ENCODE measurements around the gene RSPO3. TPM values are rescaled to one million over a fixed set of nuclear protein-coding genes. Genes with fewer than 3 reads are reported as not detected.

The RSPO3 gene
- polyA plus RNA-seq, 1 of the 3 experiments (the other 2 are of a cell fraction): not detected

- Histone ChIP-seq H3K9me3 (no peaks in the 10 kb centered on the region), H3K36me3 (replicated peaks in 1 of 2; ENCODE audit: control insufficient read depth in 1 of 2, insufficient read depth in 2 of 2, low read length in 1 of 2) (no peaks in the 10 kb centered on the region), H3F3A (replicated peaks; ENCODE audit: insufficient read depth) (no peaks in the 10 kb centered on the region), H3K4me1 (ENCODE audit: control insufficient read depth in 1 of 2, insufficient read depth in 2 of 2, low read depth in 1 of 2, low read length in 1 of 2) (no peaks in the 10 kb centered on the region; a peak in 1 of 4 replicates), H3K9me2 (no peaks in the 10 kb centered on the region), H3K4me2 (no peak overlapping the region), H3K27ac (ENCODE audit: low read depth in 2 of 2, low read length in 1 of 2) (no peak overlapping the region), H4K20me1 (ENCODE audit: insufficient read depth) (no peaks in the 10 kb centered on the region), H3K27me3 (ENCODE audit: insufficient read depth) (no peaks in the 10 kb centered on the region; the same call in 1 of the 2 replicates), H3K9ac (no peak overlapping the region), H3K79me2 (ENCODE audit: insufficient read depth) (no peaks in the 10 kb centered on the region), H2AFZ (ENCODE audit: low read depth) (no peak overlapping the region), H3K4me3 (ENCODE audit: low read depth in 2 of 2, low read length in 1 of 2) (no peak overlapping the region)
- DNase-seq: no peak
- WGBS (ENCODE audit: low lambda C conversion rate): 9% methylated on average over 1 of the region's 1 CpG
- TF ChIP-seq FOXM1 (IDR thresholded peaks at IDR 0.05; ENCODE audit: low read depth): no peak
- no peak for TF ChIP-seq MEF2A (IDR thresholded peaks at IDR 0.05; ENCODE audit: borderline replicate concordance, low read depth)
- no peak for TF ChIP-seq SMC3 (IDR thresholded peaks at IDR 0.05; ENCODE audit: low read depth, low read length)
- TF ChIP-seq POLR2AphosphoS5 (IDR thresholded peaks at IDR 0.05; ENCODE audit: low read depth, low read length): no peak
- TF ChIP-seq FOXJ3 (CRISPR knock-in tag; IDR thresholded peaks at IDR 0.05): no peak
- no peak for TF ChIP-seq SIN3A (IDR thresholded peaks at IDR 0.05; ENCODE audit: borderline replicate concordance, low read depth, low read length)
- no peak for TF ChIP-seq ELF1 (IDR thresholded peaks at IDR 0.05)
- TF ChIP-seq USF2 (IDR thresholded peaks at IDR 0.05; ENCODE audit: borderline replicate concordance, low read depth, low read length): no peak
- no peak for TF ChIP-seq GATA2 (CRISPR knock-in tag; IDR thresholded peaks at IDR 0.05)
- no peak for TF ChIP-seq RCOR1 (IDR thresholded peaks at IDR 0.05; ENCODE audit: low read length)
- TF ChIP-seq RXRA (IDR thresholded peaks at IDR 0.05; ENCODE audit: borderline replicate concordance, low read depth): no peak
- no peak for TF ChIP-seq USF1 (IDR thresholded peaks at IDR 0.05; ENCODE audit: borderline replicate concordance, low read depth)
- TF ChIP-seq ZBTB33 (IDR thresholded peaks at IDR 0.05; ENCODE audit: borderline replicate concordance, low read depth): no peak
- TF ChIP-seq TAF1 (IDR thresholded peaks at IDR 0.05; ENCODE audit: borderline replicate concordance, low read depth, low read length): no peak
- CTCF ChIA-PET: no interaction called here
- POLR2A ChIA-PET: no interaction called here
These were observed 64.0 kb downstream of the RSPO3 start for GRCh38 chr6:127182501-127182900.

GRCh38 chr6:127185437-127185995 lies 67.0 kb downstream of the RSPO3 start:
- WGBS (ENCODE audit: low lambda C conversion rate): 10% methylated on average over 3 of the region's 3 CpGs
- Histone ChIP-seq H3K27ac (ENCODE audit: low read depth in 2 of 2, low read length in 1 of 2) (no peak overlapping the region), H3K4me2 (no peak overlapping the region), H3K9ac (no peak overlapping the region), H2AFZ (ENCODE audit: low read depth) (no peak overlapping the region), H3K9me2 (no peaks in the 10 kb centered on the region), H4K20me1 (ENCODE audit: insufficient read depth) (no peaks in the 10 kb centered on the region), H3K4me3 (ENCODE audit: low read depth in 2 of 2, low read length in 1 of 2) (no peak overlapping the region), H3K36me3 (replicated peaks in 1 of 2; ENCODE audit: control insufficient read depth in 1 of 2, insufficient read depth in 2 of 2, low read length in 1 of 2) (no peaks in the 10 kb centered on the region), H3K9me3 (no peaks in the 10 kb centered on the region), H3K27me3 (ENCODE audit: insufficient read depth) (no peaks in the 10 kb centered on the region; the same call in 1 of the 2 replicates), H3K4me1 (ENCODE audit: control insufficient read depth in 1 of 2, insufficient read depth in 2 of 2, low read depth in 1 of 2, low read length in 1 of 2) (no peaks in the 10 kb centered on the region; a peak in 1 of 4 replicates), H3K79me2 (ENCODE audit: insufficient read depth) (no peaks in the 10 kb centered on the region), H3F3A (replicated peaks; ENCODE audit: insufficient read depth) (no peaks in the 10 kb centered on the region)
- POLR2A ChIA-PET: no interaction called here
- CTCF ChIA-PET: no interaction called here
- DNase-seq: no peak
- TF ChIP-seq SMC3 (IDR thresholded peaks at IDR 0.05; ENCODE audit: low read depth, low read length): no peak
- no peak for TF ChIP-seq NFIC (IDR thresholded peaks at IDR 0.05; ENCODE audit: borderline replicate concordance)
- no peak for TF ChIP-seq SIN3A (IDR thresholded peaks at IDR 0.05; ENCODE audit: borderline replicate concordance, low read depth, low read length)
- no peak for TF ChIP-seq MXI1 (IDR thresholded peaks at IDR 0.05; ENCODE audit: low read depth, low read length)
- TF ChIP-seq GABPA (IDR thresholded peaks at IDR 0.05; ENCODE audit: low read depth): no peak
- TF ChIP-seq IRF3 (IDR thresholded peaks at IDR 0.05; ENCODE audit: low read depth, low read length): no peak
- no peak for TF ChIP-seq JUND (IDR thresholded peaks at IDR 0.05)
- TF ChIP-seq ELF1 (IDR thresholded peaks at IDR 0.05): no peak
- no peak for TF ChIP-seq FOXJ3 (CRISPR knock-in tag; IDR thresholded peaks at IDR 0.05)
- no peak for TF ChIP-seq ZBTB33 (IDR thresholded peaks at IDR 0.05; ENCODE audit: borderline replicate concordance, low read depth)
- TF ChIP-seq MAX (IDR thresholded peaks at IDR 0.05; ENCODE audit: low read depth): no peak
- TF ChIP-seq CHD2 (IDR thresholded peaks at IDR 0.05; ENCODE audit: low read length, partially characterized antibody): no peak
